ENCODE data around the gene CDH4.

The CDH4 gene

GRCh38 chr20:61490721-61491120 lies 238.7 kb downstream of the CDH4 start:
- Mint-ChIP-seq H3K27me3 (no peaks in the 10 kb centered on the region), H3K4me3 (no peak overlapping the region), H3K4me1 (ENCODE audit: low read depth) (no peaks in the 10 kb centered on the region), H3K36me3 (ENCODE audit: low read depth) (no peaks in the 10 kb centered on the region), H3K9me3 (no peaks in the 10 kb centered on the region), H3K27ac (no peak overlapping the region)
- intact Hi-C loops (cut with micrococcal nuclease), result no loop called here

GRCh38 chr20:61492065-61492464 lies 240.0 kb downstream of the CDH4 start:
- no peaks in the 10 kb centered on the region for H3K36me3 Mint-ChIP-seq (ENCODE audit: low read depth)
- no peak overlapping the region for H3K27ac Mint-ChIP-seq
- H3K4me3 Mint-ChIP-seq, result no peak overlapping the region
- intact Hi-C loops (cut with micrococcal nuclease), result no loop called here
- no peaks in the 10 kb centered on the region for H3K9me3 Mint-ChIP-seq
- H3K4me1 Mint-ChIP-seq (ENCODE audit: low read depth), result no peaks in the 10 kb centered on the region
- no peaks in the 10 kb centered on the region for H3K27me3 Mint-ChIP-seq

- Mint-ChIP-seq H3K27me3 (no peaks in the 10 kb centered on the region), H3K4me1 (ENCODE audit: low read depth) (no peaks in the 10 kb centered on the region), H3K27ac (no peak overlapping the region), H3K9me3 (no peaks in the 10 kb centered on the region), H3K36me3 (ENCODE audit: low read depth) (no peaks in the 10 kb centered on the region), H3K4me3 (no peak overlapping the region)
- intact Hi-C loops (cut with micrococcal nuclease), result no loop called here
These were observed 241.8 kb downstream of the CDH4 start for GRCh38 chr20:61493798-61494305.

GRCh38 chr20:61494763-61495575 lies 242.9 kb downstream of the CDH4 start:
- no peaks in the 10 kb centered on the region for H3K27me3 Mint-ChIP-seq
- no peaks in the 10 kb centered on the region for H3K9me3 Mint-ChIP-seq
- H3K4me3 Mint-ChIP-seq, result no peak overlapping the region
- intact Hi-C loops (cut with micrococcal nuclease), result no loop called here
- H3K27ac Mint-ChIP-seq, result no peak overlapping the region
- no peaks in the 10 kb centered on the region for H3K4me1 Mint-ChIP-seq (ENCODE audit: low read depth)
- H3K36me3 Mint-ChIP-seq (ENCODE audit: low read depth), result no peaks in the 10 kb centered on the region

- H3K36me3 Mint-ChIP-seq (ENCODE audit: low read depth), result no peaks in the 10 kb centered on the region
- H3K9me3 Mint-ChIP-seq, result no peaks in the 10 kb centered on the region
- no peaks in the 10 kb centered on the region for H3K4me1 Mint-ChIP-seq (ENCODE audit: low read depth)
- H3K4me3 Mint-ChIP-seq, result no peak overlapping the region
- no peak overlapping the region for H3K27ac Mint-ChIP-seq
- no peaks in the 10 kb centered on the region for H3K27me3 Mint-ChIP-seq
- intact Hi-C loops (cut with micrococcal nuclease), result no loop called here
These were observed 245.1 kb downstream of the CDH4 start for GRCh38 chr20:61497029-61497627.

- intact Hi-C loops (cut with micrococcal nuclease), result no loop called here
- H3K27me3 Mint-ChIP-seq, result no peaks in the 10 kb centered on the region
These were observed 247.9 kb downstream of the CDH4 start for GRCh38 chr20:61499859-61500554.

GRCh38 chr20:61500791-61501321 lies 248.8 kb downstream of the CDH4 start:
- H3K4me1 Mint-ChIP-seq (ENCODE audit: low read depth), result no peaks in the 10 kb centered on the region
- H3K4me3 Mint-ChIP-seq, result no peak overlapping the region
- no peak overlapping the region for H3K27ac Mint-ChIP-seq
- intact Hi-C loops (cut with micrococcal nuclease), result no loop called here
- no peaks in the 10 kb centered on the region for H3K9me3 Mint-ChIP-seq
- H3K27me3 Mint-ChIP-seq, result no peaks in the 10 kb centered on the region
- H3K36me3 Mint-ChIP-seq (ENCODE audit: low read depth), result no peaks in the 10 kb centered on the region

More at GRCh38 chr20:61499859-61500554, 247.9 kb downstream of the CDH4 start:
- Mint-ChIP-seq H3K4me1 (ENCODE audit: low read depth) (no peaks in the 10 kb centered on the region), H3K36me3 (ENCODE audit: low read depth) (no peaks in the 10 kb centered on the region), H3K4me3 (no peak overlapping the region), H3K27ac (no peak overlapping the region), H3K9me3 (no peaks in the 10 kb centered on the region)

- Mint-ChIP-seq H3K27me3 (no peaks in the 10 kb centered on the region), H3K4me3 (no peak overlapping the region), H3K27ac (no peak overlapping the region), H3K36me3 (ENCODE audit: low read depth) (no peaks in the 10 kb centered on the region), H3K9me3 (no peaks in the 10 kb centered on the region), H3K4me1 (ENCODE audit: low read depth) (no peaks in the 10 kb centered on the region)
- intact Hi-C loops (cut with micrococcal nuclease), result no loop called here
These were observed 250.4 kb downstream of the CDH4 start for GRCh38 chr20:61502433-61502832.

- Mint-ChIP-seq H3K36me3 (ENCODE audit: low read depth) (no peaks in the 10 kb centered on the region), H3K4me3 (no peak overlapping the region), H3K27me3 (no peaks in the 10 kb centered on the region), H3K27ac (no peak overlapping the region), H3K4me1 (ENCODE audit: low read depth) (no peaks in the 10 kb centered on the region), H3K9me3 (no peaks in the 10 kb centered on the region)
- intact Hi-C loops (cut with micrococcal nuclease), result no loop called here
These were observed 251.0 kb downstream of the CDH4 start for GRCh38 chr20:61503106-61503505.

GRCh38 chr20:61505508-61505907 lies 253.4 kb downstream of the CDH4 start:
- Mint-ChIP-seq H3K27me3 (no peaks in the 10 kb centered on the region), H3K36me3 (ENCODE audit: low read depth) (no peaks in the 10 kb centered on the region), H3K27ac (no peak overlapping the region), H3K9me3 (no peaks in the 10 kb centered on the region), H3K4me1 (ENCODE audit: low read depth) (no peaks in the 10 kb centered on the region), H3K4me3 (no peak overlapping the region)
- intact Hi-C loops (cut with micrococcal nuclease), result no loop called here

GRCh38 chr20:61507778-61508177 lies 255.7 kb downstream of the CDH4 start:
- Mint-ChIP-seq H3K27me3 (no peaks in the 10 kb centered on the region), H3K36me3 (ENCODE audit: low read depth) (no peaks in the 10 kb centered on the region), H3K4me3 (no peak overlapping the region), H3K9me3 (no peaks in the 10 kb centered on the region), H3K4me1 (ENCODE audit: low read depth) (no peaks in the 10 kb centered on the region), H3K27ac (no peak overlapping the region)
- intact Hi-C loops (cut with micrococcal nuclease), result no loop called here

- intact Hi-C loops (cut with micrococcal nuclease), result no loop called here
- no peaks in the 10 kb centered on the region for H3K9me3 Mint-ChIP-seq
- H3K27ac Mint-ChIP-seq, result no peak overlapping the region
- H3K4me3 Mint-ChIP-seq, result no peak overlapping the region
- H3K4me1 Mint-ChIP-seq (ENCODE audit: low read depth), result no peaks in the 10 kb centered on the region
- H3K27me3 Mint-ChIP-seq, result no peaks in the 10 kb centered on the region
- no peaks in the 10 kb centered on the region for H3K36me3 Mint-ChIP-seq (ENCODE audit: low read depth)
These were observed 256.4 kb downstream of the CDH4 start for GRCh38 chr20:61508301-61509096.

GRCh38 chr20:61510778-61511330 lies 258.8 kb downstream of the CDH4 start:
- H3K9me3 Mint-ChIP-seq, result no peaks in the 10 kb centered on the region
- intact Hi-C loops (cut with micrococcal nuclease), result no loop called here
- no peak overlapping the region for H3K4me3 Mint-ChIP-seq
- peaks cover 2% of the 10 kb centered on the region for H3K27me3 Mint-ChIP-seq
- no peaks in the 10 kb centered on the region for H3K4me1 Mint-ChIP-seq (ENCODE audit: low read depth)
- H3K27ac Mint-ChIP-seq, result no peak overlapping the region
- H3K36me3 Mint-ChIP-seq (ENCODE audit: low read depth), result no peaks in the 10 kb centered on the region

Measured in dendritic cell treated with granulocyte-macrophage colony-stimulating factor and Interleukin-4, amounts not matched to agents 40 ng/mL and 50 ng/mL, for 4 days (primary cell).